HG02981 (cell line): Measurements from ENCODE around the gene STXBP4.

Experiments
- ATAC-seq: cut with Tn5 transposase; IDR thresholded peaks from one replicate; pipeline ENCODE4 v1.9.1; 2021; ENCODE audit warnings: mild to moderate bottlenecking, moderate library complexity; ENCODE audit not compliant: unreplicated experiment

The STXBP4 gene

DNA sequence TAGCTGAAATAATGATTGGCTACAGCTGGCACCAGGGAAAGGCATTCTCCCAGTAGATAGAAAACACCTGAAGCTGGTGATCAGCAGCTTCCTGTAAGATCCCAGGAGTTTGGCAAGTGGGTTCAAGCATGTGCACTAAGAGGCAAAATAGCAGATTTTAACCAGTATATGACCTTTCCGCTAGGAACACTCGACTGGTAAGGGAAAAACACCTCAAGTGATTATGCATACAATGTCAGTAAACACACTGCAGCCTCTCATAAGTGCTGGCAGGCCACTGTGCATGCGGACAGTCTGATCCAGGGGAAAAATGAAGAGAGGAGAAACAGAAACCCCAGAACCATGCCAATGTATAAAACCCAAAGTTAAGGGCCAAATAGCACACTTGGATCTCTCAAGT lies 247.1 kb downstream of the STXBP4 start:
- no peak for ATAC-seq

DNA sequence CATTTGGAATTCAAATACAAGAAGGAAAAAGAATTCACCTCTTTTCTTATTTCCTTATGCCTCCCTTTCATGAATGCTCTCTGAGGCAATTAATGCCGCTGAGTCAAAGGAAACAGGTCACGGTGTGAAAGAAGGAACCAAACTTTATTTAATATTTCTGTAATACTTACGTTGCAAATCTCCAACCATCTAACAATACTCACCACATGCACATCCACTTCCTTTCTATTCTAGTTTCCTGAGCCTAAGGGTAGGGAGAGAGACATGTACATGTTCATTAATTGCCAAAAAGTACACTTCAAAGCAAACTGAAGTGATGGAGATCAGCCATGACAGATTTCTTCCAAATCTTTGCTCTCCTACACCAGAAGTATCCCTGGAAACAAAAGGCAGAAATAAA lies 248.3 kb downstream of the STXBP4 start:
- ATAC-seq = no peak

DNA sequence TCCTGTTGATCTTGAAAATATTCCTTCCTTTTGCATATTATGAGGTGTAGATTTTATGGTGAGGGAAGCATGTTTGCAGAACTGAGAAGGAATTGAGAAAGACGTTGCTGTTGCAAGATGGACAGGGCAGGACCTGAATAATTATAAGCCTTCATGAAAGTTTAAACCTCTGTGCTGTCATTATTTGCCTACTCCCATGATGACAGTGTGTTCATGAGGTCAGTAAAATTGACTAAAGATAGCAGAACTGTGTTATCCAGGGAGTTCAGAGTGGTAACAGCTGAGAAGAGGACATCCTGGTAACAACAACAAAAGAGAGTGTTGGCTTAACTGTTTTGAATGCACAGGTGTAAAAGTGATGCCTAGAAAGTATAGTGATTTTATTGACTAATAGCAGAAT lies 250.9 kb downstream of the STXBP4 start:
- no peak for ATAC-seq

DNA sequence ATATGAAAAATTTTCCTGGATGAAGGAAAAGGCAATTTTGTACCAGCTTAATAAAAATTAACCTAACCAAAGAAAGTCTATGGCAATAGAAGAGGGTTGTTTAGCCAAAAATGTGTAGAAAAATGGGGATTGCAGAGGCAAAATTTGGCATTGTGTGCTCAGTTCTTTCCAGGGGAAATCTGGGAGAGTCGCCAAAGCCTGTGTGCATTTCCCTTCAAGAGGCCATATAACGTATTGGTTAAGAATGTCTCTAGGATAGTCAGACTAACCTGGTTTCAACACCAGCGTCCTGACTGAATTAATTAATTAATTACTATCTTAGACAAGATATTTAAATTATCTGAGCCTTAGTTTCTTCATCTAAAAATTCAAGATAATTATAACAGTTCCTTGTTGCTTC lies 251.4 kb downstream of the STXBP4 start:
- ATAC-seq = no peak
